Fibroblast of lung (primary cell): Measurements from ENCODE around the gene PARP3. TPM values are rescaled to one million over a fixed set of nuclear protein-coding genes. Genes with fewer than 3 reads are reported as not detected.

ENCODE experiments used
- DNase-seq, 2 donors: peaks; one replicate each; pipeline versions ENCODE4 v3.0.0 to v3.0.0-alpha.2; 2010; ENCODE audit warnings: low read depth in 2 of 2
- H2AFZ ChIP-seq: 2 replicates; pipeline ENCODE4 v1.5.1; 2012; ENCODE audit warnings: low read length, control low read depth, inconsistent platforms
- H3K27ac ChIP-seq: 2 replicates; pipeline ENCODE4 v1.5.1; 2011; ENCODE audit warnings: low read length, control low read depth; ENCODE audit not compliant: insufficient read depth
- H3K27me3 ChIP-seq: 2 replicates; pipeline ENCODE4 v1.5.1; 2011; ENCODE audit warnings: mild to moderate bottlenecking, low read length; ENCODE audit not compliant: control insufficient read depth, insufficient read depth
- H3K36me3 ChIP-seq: 2 replicates; pipeline ENCODE4 v1.5.1; 2011; ENCODE audit warnings: low read length; ENCODE audit not compliant: control insufficient read depth, insufficient read depth
- H3K4me1 ChIP-seq: 2 replicates; pipeline ENCODE4 v1.5.1; 2011; ENCODE audit warnings: low read length; ENCODE audit not compliant: control insufficient read depth, insufficient read depth; ENCODE audit errors: extremely low read depth
- H3K4me2 ChIP-seq: 2 replicates; pipeline ENCODE4 v1.5.1; 2011; ENCODE audit warnings: low read length, control low read depth; ENCODE audit not compliant: insufficient read depth; ENCODE audit errors: extremely low read depth
- H3K4me3 ChIP-seq, 4 experiments: fragments of 200-600 bp in 1 of 4; sonication (generic) in 1 of 4; replicated peaks in 1 of 4; 2 replicates each; pipeline ENCODE4 v1.5.1; 2011 to 2016; ENCODE audit warnings: low read length in 4 of 4, low read depth in 3 of 4, mild to moderate bottlenecking in 3 of 4, control low read depth in 2 of 4, inconsistent platforms in 1 of 4, mixed read lengths in 1 of 4; ENCODE audit not compliant: insufficient read depth in 1 of 4; ENCODE audit errors: control extremely low read depth in 1 of 4
- H3K79me2 ChIP-seq: 2 replicates; pipeline ENCODE4 v1.5.1; 2012; ENCODE audit warnings: mild to moderate bottlenecking, low read length, inconsistent platforms; ENCODE audit not compliant: control insufficient read depth, insufficient read depth
- H3K9ac ChIP-seq: 2 replicates; pipeline ENCODE4 v1.5.1; 2011; ENCODE audit warnings: mild to moderate bottlenecking, low read length, control low read depth; ENCODE audit not compliant: insufficient read depth
- H3K9me3 ChIP-seq: 2 replicates; pipeline ENCODE4 v1.5.1; 2012; ENCODE audit warnings: low read depth, low read length; ENCODE audit not compliant: control insufficient read depth, insufficient read depth
- H4K20me1 ChIP-seq: 2 replicates; pipeline ENCODE4 v1.5.1; 2011; ENCODE audit warnings: low read length; ENCODE audit not compliant: control insufficient read depth, insufficient read depth; ENCODE audit errors: extremely low read depth
- EZH2 ChIP-seq: IDR thresholded peaks from 2 replicates; pipeline ENCODE4 v1.5.1; 2012; ENCODE audit warnings: low read length, control low read depth, mild to moderate bottlenecking; ENCODE audit errors: missing control alignments
- polyA plus RNA-seq, 2 donors: library from polyadenylated mRNA; depleted of rRNA in 1 of 2; stranded (reverse) in 1 of 2; unstranded in 1 of 2; fragments of >200 nt; gene quantifications; 2 replicates each; pipeline ENCODE4 v1.2.1, GENCODE V29; 2011 to 2012; ENCODE audit warnings: missing spikeins in 1 of 2
- total RNA-seq: library from RNA; depleted of rRNA; stranded (reverse); fragments of >200 nt; gene quantifications from 2 replicates; pipeline ENCODE4 v1.2.1, GENCODE V29; 2014
- TF ChIP-seq, protein P1 (sequence below), 2 donors: IDR thresholded peaks in 1 of 2; conservative IDR thresholded peaks in 1 of 2; 1 replicate in 1 of 2; 2 replicates in 1 of 2; pipeline ENCODE4 v1.5.1; 2011 to 2012; ENCODE audit warnings: low read length in 2 of 2, control low read depth in 1 of 2, inconsistent platforms in 1 of 2, low read depth in 1 of 2, mild to moderate bottlenecking in 1 of 2

PARP3 gene
- total and polyA plus RNA-seq, 2 donors (not counting 1 experiment from before 2014, with no cell fraction given) = 22.8 to 44.1 TPM

DNA sequence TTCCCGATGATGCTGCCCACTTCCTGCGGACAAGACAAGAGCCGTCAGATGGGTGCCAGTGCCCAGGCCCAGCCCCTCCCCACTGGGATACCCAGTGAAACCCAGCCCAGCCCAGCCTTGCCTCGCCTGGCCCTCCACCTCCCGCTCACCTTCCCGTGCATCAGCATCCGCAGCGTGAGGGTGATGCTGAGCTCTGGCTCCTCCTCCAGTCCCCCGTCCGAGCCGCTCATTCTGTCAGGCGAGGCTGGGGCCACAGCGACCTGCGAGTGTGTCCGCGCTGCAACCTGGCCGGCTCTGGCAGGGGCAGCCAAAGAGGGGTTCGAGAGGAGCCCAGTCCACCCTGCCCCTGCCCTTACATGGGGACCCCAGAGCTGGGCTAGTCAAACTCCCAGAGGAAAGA, 18.8 kb downstream of the PARP3 start:
- DNase-seq = no peak
- H3K27ac ChIP-seq = no peak overlapping the region
- peaks cover 5% of the 10 kb centered on the region for H3K4me1 ChIP-seq
- H4K20me1 ChIP-seq = no peaks in the 10 kb centered on the region
- H3K9ac ChIP-seq = no peak overlapping the region
- no peaks in the 10 kb centered on the region for H3K9me3 ChIP-seq
- H3K36me3 ChIP-seq = peaks cover 12% of the 10 kb centered on the region
- no peak overlapping the region for H3K4me3 ChIP-seq
- H3K79me2 ChIP-seq = peaks cover 9% of the 10 kb centered on the region
- no peaks in the 10 kb centered on the region for H3K27me3 ChIP-seq
- no peak for TF ChIP-seq EZH2
- TF ChIP-seq, protein P1, sequence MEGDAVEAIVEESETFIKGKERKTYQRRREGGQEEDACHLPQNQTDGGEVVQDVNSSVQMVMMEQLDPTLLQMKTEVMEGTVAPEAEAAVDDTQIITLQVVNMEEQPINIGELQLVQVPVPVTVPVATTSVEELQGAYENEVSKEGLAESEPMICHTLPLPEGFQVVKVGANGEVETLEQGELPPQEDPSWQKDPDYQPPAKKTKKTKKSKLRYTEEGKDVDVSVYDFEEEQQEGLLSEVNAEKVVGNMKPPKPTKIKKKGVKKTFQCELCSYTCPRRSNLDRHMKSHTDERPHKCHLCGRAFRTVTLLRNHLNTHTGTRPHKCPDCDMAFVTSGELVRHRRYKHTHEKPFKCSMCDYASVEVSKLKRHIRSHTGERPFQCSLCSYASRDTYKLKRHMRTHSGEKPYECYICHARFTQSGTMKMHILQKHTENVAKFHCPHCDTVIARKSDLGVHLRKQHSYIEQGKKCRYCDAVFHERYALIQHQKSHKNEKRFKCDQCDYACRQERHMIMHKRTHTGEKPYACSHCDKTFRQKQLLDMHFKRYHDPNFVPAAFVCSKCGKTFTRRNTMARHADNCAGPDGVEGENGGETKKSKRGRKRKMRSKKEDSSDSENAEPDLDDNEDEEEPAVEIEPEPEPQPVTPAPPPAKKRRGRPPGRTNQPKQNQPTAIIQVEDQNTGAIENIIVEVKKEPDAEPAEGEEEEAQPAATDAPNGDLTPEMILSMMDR (conservative IDR thresholded peaks at IDR 0.05 in 1 of 2, IDR thresholded peaks at IDR 0.05 in 1 of 2; ENCODE audit: low read depth in 1 of 2, low read length in 2 of 2) = no peak
- no peak overlapping the region for H3K4me2 ChIP-seq
- no peak overlapping the region for H2AFZ ChIP-seq

DNA sequence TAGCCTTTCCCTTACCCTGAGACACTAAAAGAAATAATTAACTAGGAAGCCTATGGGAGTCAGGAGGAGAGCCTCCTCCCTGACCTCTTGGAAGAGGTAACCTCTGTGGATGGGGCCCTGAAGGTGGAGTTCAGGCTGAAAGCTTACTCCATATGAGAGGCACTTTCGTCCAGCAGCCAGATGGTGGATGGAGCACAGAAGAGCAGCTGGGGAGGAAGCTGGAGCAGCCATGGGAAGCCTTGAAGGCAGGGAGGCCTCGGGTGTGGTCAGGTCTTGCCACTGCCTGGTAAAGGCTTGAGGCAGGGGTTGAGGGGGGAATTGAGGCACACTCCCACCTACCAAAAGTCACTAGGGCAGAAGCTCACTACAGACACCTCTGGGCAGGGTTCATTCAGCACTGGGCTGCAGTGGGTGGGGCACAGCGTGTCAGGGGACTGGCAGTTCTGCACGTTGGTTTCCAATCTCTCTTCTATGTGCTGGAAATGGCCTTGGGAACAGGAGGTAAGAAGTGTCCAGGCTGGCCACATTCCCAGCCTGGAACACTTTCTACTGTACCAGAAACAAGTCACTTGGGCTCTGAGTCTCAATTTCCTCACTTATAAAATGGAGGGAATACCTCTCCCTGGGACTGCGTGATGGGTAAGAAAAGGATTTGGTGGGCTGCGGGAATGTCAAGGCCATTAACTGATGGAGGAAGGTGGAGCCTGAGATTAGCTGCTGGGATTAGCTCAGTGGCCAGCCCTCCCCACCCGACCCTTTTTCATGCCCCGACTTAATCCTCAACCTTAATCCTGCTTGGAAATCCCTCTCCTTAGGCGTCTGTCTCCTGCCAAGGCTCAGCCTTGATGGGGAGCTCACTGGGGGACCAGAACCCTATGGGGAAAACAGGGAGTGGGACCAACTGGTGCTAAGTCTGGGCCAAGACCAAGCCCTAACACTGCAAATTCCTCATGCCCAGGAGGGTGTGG, 19.7 kb downstream of the PARP3 start:
- no peak overlapping the region for H3K4me3 ChIP-seq
- no peaks in the 10 kb centered on the region for H3K9me3 ChIP-seq
- no peak overlapping the region for H3K4me2 ChIP-seq
- H3K4me1 ChIP-seq = peaks cover 5% of the 10 kb centered on the region
- H3K36me3 ChIP-seq = peaks cover 12% of the 10 kb centered on the region
- H3K9ac ChIP-seq = no peak overlapping the region
- no peaks in the 10 kb centered on the region for H3K27me3 ChIP-seq
- no peaks in the 10 kb centered on the region for H4K20me1 ChIP-seq
- no peak overlapping the region for H3K27ac ChIP-seq
- TF ChIP-seq EZH2 = no peak
- TF ChIP-seq, protein P1 (conservative IDR thresholded peaks at IDR 0.05 in 1 of 2, IDR thresholded peaks at IDR 0.05 in 1 of 2; ENCODE audit: low read depth in 1 of 2, low read length in 2 of 2) = no peak
- no peak overlapping the region for H2AFZ ChIP-seq
- no peak for DNase-seq
- peaks cover 14% of the 10 kb centered on the region for H3K79me2 ChIP-seq

DNA sequence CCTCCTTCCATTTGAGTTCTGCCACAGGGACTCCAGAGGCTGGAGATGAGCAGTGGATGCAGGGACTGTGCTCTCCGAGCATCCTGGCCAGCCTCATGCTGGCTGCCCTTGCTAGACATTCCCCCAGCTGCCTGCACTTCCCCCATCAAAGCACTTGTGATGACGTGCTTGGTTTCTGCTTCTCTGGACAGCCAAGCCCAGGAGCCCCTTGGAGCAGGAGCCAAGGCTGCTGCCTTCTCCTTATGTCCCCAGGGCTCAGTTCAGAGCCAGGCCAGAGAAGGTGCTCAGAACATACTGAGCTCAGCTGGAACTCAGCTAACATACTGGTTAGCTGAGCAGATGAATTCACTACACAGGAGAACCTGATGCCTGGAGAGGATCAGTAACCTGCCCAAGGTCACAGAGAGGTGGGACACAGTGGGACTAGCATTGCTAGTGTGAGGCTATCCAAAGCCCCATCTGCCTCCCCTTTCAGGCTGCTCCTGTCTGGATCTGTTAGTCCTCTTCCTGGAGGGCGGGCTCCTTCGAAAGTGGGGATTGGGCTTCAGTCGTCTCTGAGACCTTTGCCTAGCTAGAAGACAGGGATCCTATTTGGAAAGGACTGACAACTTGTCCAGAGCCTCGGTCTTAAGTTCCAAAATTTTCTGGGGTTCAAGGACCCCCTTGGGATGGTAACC, 20.8 kb downstream of the PARP3 start:
- no peak overlapping the region for H3K4me2 ChIP-seq
- TF ChIP-seq EZH2 = no peak
- TF ChIP-seq, protein P1 (conservative IDR thresholded peaks at IDR 0.05 in 1 of 2, IDR thresholded peaks at IDR 0.05 in 1 of 2; ENCODE audit: low read depth in 1 of 2, low read length in 2 of 2) = no peak
- H3K27ac ChIP-seq = no peak overlapping the region
- DNase-seq = no peak
- no peak overlapping the region for H3K9ac ChIP-seq
- no peaks in the 10 kb centered on the region for H3K9me3 ChIP-seq
- peaks cover 12% of the 10 kb centered on the region for H3K36me3 ChIP-seq
- H2AFZ ChIP-seq = no peak overlapping the region
- peaks cover 5% of the 10 kb centered on the region for H3K4me1 ChIP-seq
- no peak overlapping the region for H3K4me3 ChIP-seq
- H3K79me2 ChIP-seq = peaks cover 14% of the 10 kb centered on the region
- H4K20me1 ChIP-seq = no peaks in the 10 kb centered on the region
- H3K27me3 ChIP-seq = no peaks in the 10 kb centered on the region
